Globus pallidus (tissue), 1 donor: ENCODE results near the gene DCAF12.
"Not testable (repeated sequence)": the region's sequence is repeated elsewhere in the genome, so short reads cannot be mapped to it uniquely, and the experiment has no call there.

Source experiments
- DNase-seq: peaks from one replicate; pipeline ENCODE4 v3.0.0-alpha.2; 2015; ENCODE audit warnings: low spot score

Gene DCAF12

GRCh38 chr9:34069831-34070230 lies 56.7 kb downstream of the DCAF12 start:
- DNase-seq, result no peak

GRCh38 chr9:34065541-34065940 lies 61.0 kb downstream of the DCAF12 start:
- DNase-seq, result no peak

- no peak for DNase-seq
Measured at GRCh38 chr9:34059954-34060353, 66.5 kb downstream of the DCAF12 start.

- DNase-seq, result no peak
Measured at GRCh38 chr9:34059281-34059680, 67.2 kb downstream of the DCAF12 start.

GRCh38 chr9:34049630-34050384 lies 76.7 kb downstream of the DCAF12 start:
- DNase-seq, result peak; percentile 13

GRCh38 chr9:34048727-34049629 lies 77.5 kb downstream of the DCAF12 start, which contains the start of gene UBAP2:
TSS of gene UBAP2 (minus strand) at chr9:34048887. CDS start at chr9:34017148, 31,739 bp downstream.
- DNase-seq, result peak; percentile 97

- no peak for DNase-seq
Measured at GRCh38 chr9:34047864-34048726, 78.4 kb downstream of the DCAF12 start.

- DNase-seq, result no peak
Measured at GRCh38 chr9:34046784-34047379, 79.6 kb downstream of the DCAF12 start.

GRCh38 chr9:34045903-34046302 lies 80.6 kb downstream of the DCAF12 start:
- no peak for DNase-seq

GRCh38 chr9:34042074-34042473 lies 84.4 kb downstream of the DCAF12 start:
- DNase-seq, result not testable (repeated sequence)

GRCh38 chr9:34038851-34039250 lies 87.6 kb downstream of the DCAF12 start:
- DNase-seq, result not testable (repeated sequence)

- DNase-seq, result no peak
Measured at GRCh38 chr9:34037626-34038025, 88.9 kb downstream of the DCAF12 start.

GRCh38 chr9:34036625-34037024 lies 89.9 kb downstream of the DCAF12 start:
- no peak for DNase-seq
